HG02943 (cell line): ENCODE measurements around the gene PRR15L.
A peak's percentile ranks its signal among the peaks of the same experiment; 100 is the strongest.
"Not testable (repeated sequence)": the region's sequence is repeated elsewhere in the genome, so short reads cannot be mapped to it uniquely, and the experiment has no call there.

Experiments
- ATAC-seq: cut with Tn5 transposase; IDR thresholded peaks from one replicate; pipeline ENCODE4 v1.9.1; 2021; ENCODE audit warnings: mild to moderate bottlenecking, low read depth, moderate library complexity; ENCODE audit not compliant: unreplicated experiment

Gene PRR15L

GRCh38 chr17:47941246-47942095 lies 16.2 kb downstream of the PRR15L start, which contains the start of gene PNPO:
Gene PNPO (plus strand): TSS chr17:47941571. CDS start chr17:47941676, 105 bp downstream.
- ATAC-seq = peak; percentile 81

GRCh38 chr17:47937941-47938340 lies 19.7 kb downstream of the PRR15L start:
- no peak for ATAC-seq

GRCh38 chr17:47935961-47936360 lies 21.7 kb downstream of the PRR15L start:
- no peak for ATAC-seq

DNA sequence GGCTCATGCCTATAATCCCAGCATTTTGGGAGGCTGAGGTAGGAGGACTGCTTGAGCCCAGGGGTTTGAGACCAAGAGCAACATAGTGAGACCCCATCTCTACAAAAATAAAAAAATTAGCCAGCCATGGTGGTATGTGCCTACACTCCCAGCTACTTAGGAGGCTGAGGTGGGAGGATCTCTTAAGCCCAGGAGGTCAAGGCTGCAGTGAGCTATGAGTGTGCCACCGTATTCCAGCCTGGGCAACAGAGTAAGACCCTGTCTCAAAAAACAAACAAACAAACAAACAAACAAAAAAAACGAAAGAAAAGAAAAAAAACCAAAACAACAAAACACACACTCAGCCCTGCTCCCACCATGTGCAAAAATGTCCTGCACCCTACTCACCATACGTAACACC lies 22.2 kb downstream of the PRR15L start:
- ATAC-seq = not testable (repeated sequence)

- ATAC-seq = no peak
Observed at GRCh38 chr17:47934856-47935255, 22.8 kb downstream of the PRR15L start.

DNA sequence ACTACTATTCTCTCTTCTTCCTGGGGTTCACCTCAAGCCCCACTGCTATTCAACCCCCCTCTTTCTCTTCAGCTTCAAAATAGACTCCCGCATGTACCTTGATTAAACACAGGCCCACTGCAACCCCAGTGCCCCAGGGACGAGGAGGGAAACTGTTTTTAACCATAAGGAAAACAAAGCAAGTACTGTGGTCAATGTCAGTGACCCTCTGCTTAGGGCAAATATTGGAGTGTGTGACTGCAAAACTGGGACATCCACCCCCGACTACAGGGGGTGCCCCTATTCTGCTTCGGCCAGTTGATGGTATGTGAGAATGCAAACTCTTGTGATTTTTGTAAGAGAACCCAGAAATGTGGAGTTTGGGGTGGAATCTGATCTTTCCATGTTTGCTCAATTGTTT lies 25.8 kb downstream of the PRR15L start:
- no peak for ATAC-seq

- ATAC-seq = no peak
Observed at GRCh38 chr17:47929218-47930000, 28.3 kb downstream of the PRR15L start.

GRCh38 chr17:47928415-47928814 lies 29.3 kb downstream of the PRR15L start:
- ATAC-seq = no peak

- no peak for ATAC-seq
Observed at GRCh38 chr17:47927821-47928400, 29.8 kb downstream of the PRR15L start.

DNA sequence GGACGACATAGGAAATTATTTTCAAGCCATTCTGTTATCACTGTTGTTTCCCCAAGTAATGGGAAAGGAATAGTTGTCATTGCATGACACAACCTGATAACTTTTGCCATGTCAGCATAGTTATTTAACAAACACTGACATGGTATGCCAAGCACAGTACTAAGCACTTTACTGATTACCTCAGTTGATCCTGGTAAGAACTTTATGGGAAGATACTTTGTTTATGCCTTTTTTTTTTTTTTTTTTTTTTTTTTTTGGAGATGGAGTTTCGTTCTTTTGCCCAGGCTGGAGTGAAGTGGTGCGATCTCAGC lies 32.0 kb downstream of the PRR15L start:
- no peak for ATAC-seq

DNA sequence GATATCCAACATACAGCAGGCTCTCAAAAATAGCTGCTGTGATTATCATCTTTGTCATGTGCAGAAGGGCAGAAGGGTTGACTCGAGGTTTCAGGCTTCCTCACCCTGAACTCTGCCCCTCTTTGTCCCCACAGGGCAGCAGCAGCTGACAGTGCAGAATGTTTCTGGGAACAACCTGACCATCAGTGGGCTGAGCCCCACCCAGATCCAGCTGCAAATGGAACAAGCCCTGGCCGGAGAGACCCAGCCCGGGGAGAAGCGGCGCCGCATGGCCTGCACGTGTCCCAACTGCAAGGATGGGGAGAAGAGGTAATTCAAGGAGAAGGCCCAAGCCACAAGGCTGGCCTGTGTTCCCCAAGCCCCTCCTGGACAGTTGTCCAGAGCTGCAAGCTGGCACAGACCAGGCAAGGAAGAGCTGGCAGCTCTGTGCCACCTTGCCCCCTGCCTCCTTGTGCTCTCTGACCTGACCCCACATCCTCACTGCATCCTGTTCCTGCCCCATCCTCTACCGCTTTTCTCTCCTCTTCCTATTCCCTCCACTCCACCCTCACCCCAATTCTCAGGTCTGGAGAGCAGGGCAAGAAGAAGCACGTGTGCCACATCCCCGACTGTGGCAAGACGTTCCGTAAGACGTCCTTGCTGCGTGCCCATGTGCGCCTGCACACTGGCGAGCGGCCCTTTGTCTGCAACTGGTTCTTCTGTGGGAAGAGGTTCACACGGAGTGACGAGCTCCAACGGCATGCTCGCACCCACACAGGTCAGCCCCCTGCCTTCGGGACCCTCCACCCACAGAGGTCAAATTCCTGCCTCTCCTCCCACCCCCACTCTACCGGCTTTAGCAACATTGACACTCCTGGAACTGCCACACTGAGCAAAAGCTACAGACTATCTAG lies 32.7 kb downstream of the PRR15L start:
- ATAC-seq = no peak

DNA sequence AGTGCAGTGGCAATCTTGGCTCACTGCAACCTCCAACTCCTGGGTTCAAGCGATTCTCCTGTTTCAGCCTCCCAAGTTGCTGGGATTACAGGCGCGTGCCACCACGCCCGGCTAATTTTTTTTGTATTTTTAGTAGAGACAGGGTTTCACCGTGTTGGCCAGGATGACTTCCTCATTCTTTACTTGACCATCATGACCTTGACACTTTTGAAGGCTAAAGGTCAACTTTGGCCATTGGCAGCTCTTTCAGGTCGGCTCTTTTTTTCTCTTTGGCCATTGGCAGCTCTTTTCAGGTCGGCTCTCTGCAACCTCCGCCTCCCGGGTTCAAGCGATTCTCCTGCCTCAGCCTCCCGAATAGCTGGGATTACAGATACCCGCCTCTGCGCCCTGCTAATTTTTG lies 37.8 kb downstream of the PRR15L start:
- ATAC-seq = not testable (repeated sequence)

GRCh38 chr17:47918991-47919390 lies 38.7 kb downstream of the PRR15L start:
- no peak for ATAC-seq

GRCh38 chr17:47918006-47918405 lies 39.7 kb downstream of the PRR15L start:
- ATAC-seq = no peak

GRCh38 chr17:47917581-47917980 lies 40.1 kb downstream of the PRR15L start:
- no peak for ATAC-seq

DNA sequence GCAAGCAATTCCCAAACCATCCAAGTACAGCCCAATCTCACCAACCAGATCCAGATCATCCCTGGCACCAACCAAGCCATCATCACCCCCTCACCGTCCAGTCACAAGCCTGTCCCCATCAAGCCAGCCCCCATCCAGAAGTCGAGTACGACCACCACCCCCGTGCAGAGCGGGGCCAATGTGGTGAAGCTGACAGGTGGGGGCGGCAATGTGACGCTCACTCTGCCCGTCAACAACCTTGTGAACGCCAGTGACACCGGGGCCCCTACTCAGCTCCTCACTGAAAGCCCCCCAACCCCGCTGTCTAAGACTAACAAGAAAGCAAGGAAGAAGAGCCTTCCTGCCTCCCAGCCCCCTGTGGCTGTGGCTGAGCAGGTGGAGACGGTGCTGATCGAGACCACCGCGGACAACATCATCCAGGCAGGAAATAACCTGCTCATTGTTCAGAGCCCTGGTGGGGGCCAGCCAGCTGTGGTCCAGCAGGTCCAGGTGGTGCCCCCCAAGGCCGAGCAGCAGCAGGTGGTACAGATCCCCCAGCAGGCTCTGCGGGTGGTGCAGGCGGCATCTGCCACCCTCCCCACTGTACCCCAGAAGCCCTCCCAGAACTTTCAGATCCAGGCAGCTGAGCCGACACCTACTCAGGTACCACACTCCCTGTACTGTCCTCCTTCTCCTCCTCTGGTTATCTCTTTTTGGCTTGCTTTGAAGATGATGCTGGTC lies 41.0 kb downstream of the PRR15L start:
- ATAC-seq = no peak

GRCh38 chr17:47915776-47916398 lies 41.8 kb downstream of the PRR15L start:
- ATAC-seq = no peak

- no peak for ATAC-seq
Observed at GRCh38 chr17:47914306-47914948, 43.3 kb downstream of the PRR15L start.

DNA sequence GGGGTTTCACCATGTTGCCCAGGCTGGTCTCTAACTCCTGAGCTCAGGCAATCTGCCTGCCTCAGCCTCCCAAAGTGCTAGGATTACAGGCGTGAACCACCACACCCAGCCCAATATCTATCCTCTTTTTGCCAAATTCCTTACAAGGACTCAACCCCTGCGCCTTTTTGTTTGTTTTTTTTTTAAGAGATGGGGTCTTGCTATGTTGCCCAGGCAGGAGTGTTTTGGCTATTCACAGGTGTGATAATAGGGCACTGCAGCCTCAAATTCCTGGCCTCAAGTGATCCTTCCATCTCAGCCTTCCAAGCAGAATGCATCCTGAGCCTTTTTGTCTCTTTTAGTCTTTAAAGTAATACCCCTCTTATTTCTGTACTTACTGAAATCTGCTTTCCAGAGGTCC lies 44.6 kb downstream of the PRR15L start:
- no peak for ATAC-seq
